ENCODE results near the gene GPR45. TPM values are rescaled to one million over a fixed set of nuclear protein-coding genes. Genes with fewer than 3 reads are reported as not detected.

The GPR45 gene
- total and polyA plus RNA-seq, 10 of the 15 experiments (the other 5 are each of a cell fraction or from before 2014, with no cell fraction given): not detected

DNA sequence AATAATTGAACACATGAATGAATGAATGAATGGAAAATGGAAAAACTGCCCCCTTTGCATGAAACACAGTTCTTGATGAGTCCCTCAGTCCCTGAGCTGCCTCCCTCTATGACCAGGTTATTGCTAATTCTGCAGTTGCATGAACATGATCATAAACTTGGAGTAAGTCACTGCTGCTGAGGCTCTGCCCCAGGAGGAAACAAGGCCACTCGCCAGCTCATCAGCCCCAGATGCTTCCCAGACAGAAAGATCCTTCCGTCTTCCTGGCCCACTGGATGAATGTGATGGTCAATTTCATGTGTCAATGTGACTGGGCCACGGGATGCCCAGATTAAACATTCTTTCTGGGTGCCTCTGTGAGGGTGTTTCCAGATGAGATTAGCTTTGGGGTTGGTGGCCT lies 16.4 kb downstream of the GPR45 start:
- ChIA-PET SMC1A (ENCODE audit: uncharacterized antibody, unreplicated experiment) (no interaction called here), POLR2A (no interaction called here), RAD21 (ENCODE audit: unreplicated experiment) (no interaction called here), CTCF (no interaction called here)
- Histone ChIP-seq H3K4me1 (ENCODE audit: control insufficient read depth, insufficient read depth, low read length) (no peaks in the 10 kb centered on the region), H2AFZ (ENCODE audit: control insufficient read depth, low read depth, low read length) (no peak overlapping the region), H3K9ac (ENCODE audit: control insufficient read depth, insufficient read depth, low read length) (no peak overlapping the region), H3K4me3 (no peak overlapping the region), H3K27ac (ENCODE audit: control insufficient read depth, insufficient read depth) (no peak overlapping the region), H3K9me3 (replicated peaks; ENCODE audit: control insufficient read depth, insufficient read depth, low read length) (no peaks in the 10 kb centered on the region), H4K20me1 (ENCODE audit: control insufficient read depth, insufficient read depth) (no peaks in the 10 kb centered on the region), H3K27me3 (replicated peaks in 1 of 2; ENCODE audit: control insufficient read depth in 2 of 2, insufficient read depth in 2 of 2, low read length in 1 of 2) (no peaks in the 10 kb centered on the region), H3K79me2 (ENCODE audit: control insufficient read depth, insufficient read depth, low read length) (no peaks in the 10 kb centered on the region), H3K4me2 (ENCODE audit: control insufficient read depth, insufficient read depth) (no peak overlapping the region), H3K36me3 (ENCODE audit: control insufficient read depth in 2 of 2, insufficient read depth in 2 of 2, low read length in 1 of 2) (no peaks in the 10 kb centered on the region)
- FAIRE-seq (no peak), DNase-seq (ENCODE audit: low read depth, low spot score) (no peak), ATAC-seq (no peak)
- intact Hi-C loops (cut with micrococcal nuclease; ENCODE audit: unreplicated experiment) (no loop called here), in situ Hi-C loops (cut with MboI) (no loop called here)
- 81% methylated on average over 3 of the region's 3 CpGs for WGBS (ENCODE audit: insufficient coverage, insufficient replicate concordance, low lambda C conversion rate, missing lambda C conversion rate)
- TF ChIP-seq, protein P1, sequence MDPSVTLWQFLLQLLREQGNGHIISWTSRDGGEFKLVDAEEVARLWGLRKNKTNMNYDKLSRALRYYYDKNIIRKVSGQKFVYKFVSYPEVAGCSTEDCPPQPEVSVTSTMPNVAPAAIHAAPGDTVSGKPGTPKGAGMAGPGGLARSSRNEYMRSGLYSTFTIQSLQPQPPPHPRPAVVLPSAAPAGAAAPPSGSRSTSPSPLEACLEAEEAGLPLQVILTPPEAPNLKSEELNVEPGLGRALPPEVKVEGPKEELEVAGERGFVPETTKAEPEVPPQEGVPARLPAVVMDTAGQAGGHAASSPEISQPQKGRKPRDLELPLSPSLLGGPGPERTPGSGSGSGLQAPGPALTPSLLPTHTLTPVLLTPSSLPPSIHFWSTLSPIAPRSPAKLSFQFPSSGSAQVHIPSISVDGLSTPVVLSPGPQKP (IDR thresholded peaks at IDR 0.05; ENCODE audit: low read depth, low read length): no peak
- TF ChIP-seq KLF5 (IDR thresholded peaks at IDR 0.05; ENCODE audit: partially characterized antibody) (no peak), RUNX3 (IDR thresholded peaks at IDR 0.05; ENCODE audit: low read length) (no peak), STAT3 (IDR thresholded peaks at IDR 0.05; ENCODE audit: low read depth, low read length) (no peak), IKZF2 (IDR thresholded peaks at IDR 0.05) (no peak), BACH1 (IDR thresholded peaks at IDR 0.05; ENCODE audit: borderline replicate concordance) (no peak), MEF2A (IDR thresholded peaks at IDR 0.05; ENCODE audit: insufficient read depth, low read depth, low read length) (no peak), FOXK2 (IDR thresholded peaks at IDR 0.05) (no peak), KDM1A (IDR thresholded peaks at IDR 0.05; ENCODE audit: borderline replicate concordance) (no peak), HCFC1 (IDR thresholded peaks at IDR 0.05; ENCODE audit: low read length) (no peak), BCL11A (IDR thresholded peaks at IDR 0.05; ENCODE audit: low read depth, low read length) (no peak), MYC (IDR thresholded peaks at IDR 0.05; ENCODE audit: insufficient read depth, insufficient read length, insufficient replicate concordance, low read length, severe bottlenecking) (no peak), ZNF384 (IDR thresholded peaks at IDR 0.05; ENCODE audit: borderline replicate concordance, low read depth, low read length) (no peak)
- TF ChIP-seq, protein P2, sequence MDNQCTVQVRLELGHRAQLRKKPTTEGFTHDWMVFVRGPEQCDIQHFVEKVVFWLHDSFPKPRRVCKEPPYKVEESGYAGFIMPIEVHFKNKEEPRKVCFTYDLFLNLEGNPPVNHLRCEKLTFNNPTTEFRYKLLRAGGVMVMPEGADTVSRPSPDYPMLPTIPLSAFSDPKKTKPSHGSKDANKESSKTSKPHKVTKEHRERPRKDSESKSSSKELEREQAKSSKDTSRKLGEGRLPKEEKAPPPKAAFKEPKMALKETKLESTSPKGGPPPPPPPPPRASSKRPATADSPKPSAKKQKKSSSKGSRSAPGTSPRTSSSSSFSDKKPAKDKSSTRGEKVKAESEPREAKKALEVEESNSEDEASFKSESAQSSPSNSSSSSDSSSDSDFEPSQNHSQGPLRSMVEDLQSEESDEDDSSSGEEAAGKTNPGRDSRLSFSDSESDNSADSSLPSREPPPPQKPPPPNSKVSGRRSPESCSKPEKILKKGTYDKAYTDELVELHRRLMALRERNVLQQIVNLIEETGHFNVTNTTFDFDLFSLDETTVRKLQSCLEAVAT (IDR thresholded peaks at IDR 0.05): no peak
- TF ChIP-seq, protein P3, sequence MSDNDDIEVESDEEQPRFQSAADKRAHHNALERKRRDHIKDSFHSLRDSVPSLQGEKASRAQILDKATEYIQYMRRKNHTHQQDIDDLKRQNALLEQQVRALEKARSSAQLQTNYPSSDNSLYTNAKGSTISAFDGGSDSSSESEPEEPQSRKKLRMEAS (IDR thresholded peaks at IDR 0.05; ENCODE audit: low read depth, low read length): no peak
- TF ChIP-seq, protein P4, sequence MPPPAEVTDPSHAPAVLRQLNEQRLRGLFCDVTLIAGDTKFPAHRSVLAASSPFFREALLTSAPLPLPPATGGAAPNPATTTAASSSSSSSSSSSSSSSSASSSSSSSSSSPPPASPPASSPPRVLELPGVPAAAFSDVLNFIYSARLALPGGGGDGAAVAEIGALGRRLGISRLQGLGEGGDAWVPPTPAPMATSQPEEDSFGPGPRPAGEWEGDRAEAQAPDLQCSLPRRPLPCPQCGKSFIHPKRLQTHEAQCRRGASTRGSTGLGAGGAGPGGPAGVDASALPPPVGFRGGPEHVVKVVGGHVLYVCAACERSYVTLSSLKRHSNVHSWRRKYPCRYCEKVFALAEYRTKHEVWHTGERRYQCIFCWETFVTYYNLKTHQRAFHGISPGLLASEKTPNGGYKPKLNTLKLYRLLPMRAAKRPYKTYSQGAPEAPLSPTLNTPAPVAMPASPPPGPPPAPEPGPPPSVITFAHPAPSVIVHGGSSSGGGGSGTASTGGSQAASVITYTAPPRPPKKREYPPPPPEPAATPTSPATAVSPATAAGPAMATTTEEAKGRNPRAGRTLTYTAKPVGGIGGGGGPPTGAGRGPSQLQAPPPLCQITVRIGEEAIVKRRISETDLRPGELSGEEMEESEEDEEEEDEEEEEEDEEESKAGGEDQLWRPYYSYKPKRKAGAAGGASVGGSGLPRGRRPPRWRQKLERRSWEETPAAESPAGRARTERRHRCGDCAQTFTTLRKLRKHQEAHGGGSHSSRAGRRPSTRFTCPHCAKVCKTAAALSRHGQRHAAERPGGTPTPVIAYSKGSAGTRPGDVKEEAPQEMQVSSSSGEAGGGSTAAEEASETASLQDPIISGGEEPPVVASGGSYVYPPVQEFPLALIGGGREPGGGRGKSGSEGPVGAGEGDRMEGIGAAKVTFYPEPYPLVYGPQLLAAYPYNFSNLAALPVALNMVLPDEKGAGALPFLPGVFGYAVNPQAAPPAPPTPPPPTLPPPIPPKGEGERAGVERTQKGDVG (CRISPR knock-in tag; IDR thresholded peaks at IDR 0.05): no peak
- TF ChIP-seq, protein P5, sequence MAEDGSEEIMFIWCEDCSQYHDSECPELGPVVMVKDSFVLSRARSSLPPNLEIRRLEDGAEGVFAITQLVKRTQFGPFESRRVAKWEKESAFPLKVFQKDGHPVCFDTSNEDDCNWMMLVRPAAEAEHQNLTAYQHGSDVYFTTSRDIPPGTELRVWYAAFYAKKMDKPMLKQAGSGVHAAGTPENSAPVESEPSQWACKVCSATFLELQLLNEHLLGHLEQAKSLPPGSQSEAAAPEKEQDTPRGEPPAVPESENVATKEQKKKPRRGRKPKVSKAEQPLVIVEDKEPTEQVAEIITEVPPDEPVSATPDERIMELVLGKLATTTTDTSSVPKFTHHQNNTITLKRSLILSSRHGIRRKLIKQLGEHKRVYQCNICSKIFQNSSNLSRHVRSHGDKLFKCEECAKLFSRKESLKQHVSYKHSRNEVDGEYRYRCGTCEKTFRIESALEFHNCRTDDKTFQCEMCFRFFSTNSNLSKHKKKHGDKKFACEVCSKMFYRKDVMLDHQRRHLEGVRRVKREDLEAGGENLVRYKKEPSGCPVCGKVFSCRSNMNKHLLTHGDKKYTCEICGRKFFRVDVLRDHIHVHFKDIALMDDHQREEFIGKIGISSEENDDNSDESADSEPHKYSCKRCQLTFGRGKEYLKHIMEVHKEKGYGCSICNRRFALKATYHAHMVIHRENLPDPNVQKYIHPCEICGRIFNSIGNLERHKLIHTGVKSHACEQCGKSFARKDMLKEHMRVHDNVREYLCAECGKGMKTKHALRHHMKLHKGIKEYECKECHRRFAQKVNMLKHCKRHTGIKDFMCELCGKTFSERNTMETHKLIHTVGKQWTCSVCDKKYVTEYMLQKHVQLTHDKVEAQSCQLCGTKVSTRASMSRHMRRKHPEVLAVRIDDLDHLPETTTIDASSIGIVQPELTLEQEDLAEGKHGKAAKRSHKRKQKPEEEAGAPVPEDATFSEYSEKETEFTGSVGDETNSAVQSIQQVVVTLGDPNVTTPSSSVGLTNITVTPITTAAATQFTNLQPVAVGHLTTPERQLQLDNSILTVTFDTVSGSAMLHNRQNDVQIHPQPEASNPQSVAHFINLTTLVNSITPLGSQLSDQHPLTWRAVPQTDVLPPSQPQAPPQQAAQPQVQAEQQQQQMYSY (CRISPR knock-in tag; IDR thresholded peaks at IDR 0.05): no peak
- BruUV-seq (replicated peaks): no TSS peak

Measured in GM12878 (cell line).